ENCODE data around the gene CCDC97.

DNA sequence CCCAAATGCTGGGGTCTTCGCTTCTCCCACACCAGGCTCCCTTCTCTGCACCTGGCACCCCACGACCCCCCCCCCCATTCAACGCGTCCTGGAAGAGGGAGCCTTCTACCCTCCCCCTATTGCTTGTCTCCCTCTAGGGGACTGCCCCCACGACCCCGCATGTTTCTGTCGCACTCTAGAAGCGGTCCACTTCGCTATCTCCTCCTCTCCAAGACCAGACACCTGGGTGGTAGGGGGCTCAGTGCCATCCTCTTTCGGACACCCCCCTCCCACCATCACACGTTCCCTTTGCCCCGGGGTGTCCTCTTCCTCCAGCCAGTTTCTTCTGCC lies 42.3 kb downstream of the CCDC97 start:
- TF ChIP-seq, protein P1, sequence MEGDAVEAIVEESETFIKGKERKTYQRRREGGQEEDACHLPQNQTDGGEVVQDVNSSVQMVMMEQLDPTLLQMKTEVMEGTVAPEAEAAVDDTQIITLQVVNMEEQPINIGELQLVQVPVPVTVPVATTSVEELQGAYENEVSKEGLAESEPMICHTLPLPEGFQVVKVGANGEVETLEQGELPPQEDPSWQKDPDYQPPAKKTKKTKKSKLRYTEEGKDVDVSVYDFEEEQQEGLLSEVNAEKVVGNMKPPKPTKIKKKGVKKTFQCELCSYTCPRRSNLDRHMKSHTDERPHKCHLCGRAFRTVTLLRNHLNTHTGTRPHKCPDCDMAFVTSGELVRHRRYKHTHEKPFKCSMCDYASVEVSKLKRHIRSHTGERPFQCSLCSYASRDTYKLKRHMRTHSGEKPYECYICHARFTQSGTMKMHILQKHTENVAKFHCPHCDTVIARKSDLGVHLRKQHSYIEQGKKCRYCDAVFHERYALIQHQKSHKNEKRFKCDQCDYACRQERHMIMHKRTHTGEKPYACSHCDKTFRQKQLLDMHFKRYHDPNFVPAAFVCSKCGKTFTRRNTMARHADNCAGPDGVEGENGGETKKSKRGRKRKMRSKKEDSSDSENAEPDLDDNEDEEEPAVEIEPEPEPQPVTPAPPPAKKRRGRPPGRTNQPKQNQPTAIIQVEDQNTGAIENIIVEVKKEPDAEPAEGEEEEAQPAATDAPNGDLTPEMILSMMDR (IDR thresholded peaks at IDR 0.05 in 4 of 5, conservative IDR thresholded peaks at IDR 0.05 in 1 of 5): no peak
- no peak for TF ChIP-seq POLR2A (IDR thresholded peaks at IDR 0.05)

All from gastrocnemius medialis (tissue), 4 donors.